HFFc6 (cell line): ENCODE results near the gene ZMYND11. TPM values are rescaled to one million over a fixed set of nuclear protein-coding genes. Genes with fewer than 3 reads are reported as not detected.

Experiments
- DNase-seq: peaks from one replicate; pipeline ENCODE4 v3.0.0-alpha.2; 2018
- H3K27ac Mint-ChIP-seq: 2 replicates; pipeline ENCODE4 v1.8.0; 2020; ENCODE audit warnings: mild to moderate bottlenecking, mixed read lengths
- H3K27me3 Mint-ChIP-seq: 2 replicates; pipeline ENCODE4 v1.8.0; 2021; ENCODE audit warnings: mild to moderate bottlenecking, moderate library complexity, mixed read lengths; ENCODE audit not compliant: insufficient read depth
- H3K36me3 Mint-ChIP-seq: 2 replicates; pipeline ENCODE4 v1.8.0; 2021; ENCODE audit warnings: low read depth, mixed read lengths
- H3K4me1 Mint-ChIP-seq: 2 replicates; pipeline ENCODE4 v1.8.0; 2020; ENCODE audit warnings: low read depth, mixed read lengths
- H3K4me3 Mint-ChIP-seq: 2 replicates; pipeline ENCODE4 v1.8.0; 2020; ENCODE audit warnings: mild to moderate bottlenecking, moderate library complexity, mixed read lengths
- H3K9me3 Mint-ChIP-seq: 2 replicates; pipeline ENCODE4 v1.8.0; 2020; ENCODE audit warnings: mild to moderate bottlenecking, mixed read lengths
- CTCF ChIP-seq: fragments of 200-600 bp; sonication (generic); IDR thresholded peaks from 2 replicates; pipeline ENCODE4 v1.5.0; 2021; ENCODE audit warnings: antibody characterized with exemption, mild to moderate bottlenecking
- total RNA-seq, 6 experiments: library from RNA; stranded (reverse); fragmentation: NEBNext Ultra II Directional; extraction: Animal tissue kit (Norgen Biotek cat#: 25700); gene quantifications; 2 replicates in 1 of 6; 3 replicates in 5 of 6; pipeline ENCODE4 v1.2.3, GENCODE V29; 2021

Gene ZMYND11
- total RNA-seq, 6 experiments from 2014 or later: 56.7 to 75.2 (median 65.9) TPM

GRCh38 chr10:95356-96115, 39.7 kb upstream of the ZMYND11 start:
- Mint-ChIP-seq H3K4me1 (no peaks in the 10 kb centered on the region), H3K9me3 (peaks cover 37% of the 10 kb centered on the region), H3K4me3 (no peak overlapping the region), H3K27me3 (peaks cover 8% of the 10 kb centered on the region; the same call in 1 of the 2 replicates), H3K27ac (no peak overlapping the region), H3K36me3 (peaks cover 22% of the 10 kb centered on the region)
- TF ChIP-seq CTCF: no peak
- no peak for DNase-seq

- H3K4me3 Mint-ChIP-seq: no peak overlapping the region
- H3K27me3 Mint-ChIP-seq: peaks cover 8% of the 10 kb centered on the region; the same call in 1 of the 2 replicates
- DNase-seq: no peak
- H3K27ac Mint-ChIP-seq: no peak overlapping the region
- no peaks in the 10 kb centered on the region for H3K4me1 Mint-ChIP-seq
- H3K9me3 Mint-ChIP-seq: peaks cover 37% of the 10 kb centered on the region
- TF ChIP-seq CTCF: no peak
- H3K36me3 Mint-ChIP-seq: peaks cover 22% of the 10 kb centered on the region
Measured at GRCh38 chr10:96466-96865, 38.8 kb upstream of the ZMYND11 start.

DNA sequence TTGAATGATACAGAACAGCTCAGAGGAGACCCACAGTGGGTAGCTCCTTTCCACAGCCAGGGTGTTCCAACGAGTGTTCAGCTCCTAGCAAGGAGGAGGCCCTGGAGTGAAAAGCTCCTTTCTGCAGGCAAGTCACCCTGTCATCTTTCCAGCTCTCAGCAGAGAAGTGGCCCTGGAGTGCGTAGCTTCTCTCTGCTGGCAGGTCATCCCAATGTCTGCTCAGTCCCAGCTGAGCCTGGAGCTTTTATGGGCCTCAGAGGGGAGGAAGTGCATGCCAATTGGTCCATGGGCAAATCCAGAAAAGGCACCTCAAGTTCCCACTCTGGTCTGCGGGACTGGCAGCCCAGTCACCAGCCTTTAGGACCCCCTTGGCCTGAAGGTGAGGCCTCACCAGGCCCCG, 30.8 kb upstream of the ZMYND11 start:
- Mint-ChIP-seq H3K4me3 (no peak overlapping the region), H3K27ac (no peak overlapping the region), H3K36me3 (no peaks in the 10 kb centered on the region), H3K4me1 (no peaks in the 10 kb centered on the region), H3K27me3 (peaks cover 7% of the 10 kb centered on the region), H3K9me3 (no peaks in the 10 kb centered on the region; the same call in 1 of the 2 replicates)
- no peak for TF ChIP-seq CTCF
- no peak for DNase-seq

- Mint-ChIP-seq H3K36me3 (no peaks in the 10 kb centered on the region), H3K4me1 (no peaks in the 10 kb centered on the region)
Measured at GRCh38 chr10:104862-105565, 30.2 kb upstream of the ZMYND11 start.

DNA sequence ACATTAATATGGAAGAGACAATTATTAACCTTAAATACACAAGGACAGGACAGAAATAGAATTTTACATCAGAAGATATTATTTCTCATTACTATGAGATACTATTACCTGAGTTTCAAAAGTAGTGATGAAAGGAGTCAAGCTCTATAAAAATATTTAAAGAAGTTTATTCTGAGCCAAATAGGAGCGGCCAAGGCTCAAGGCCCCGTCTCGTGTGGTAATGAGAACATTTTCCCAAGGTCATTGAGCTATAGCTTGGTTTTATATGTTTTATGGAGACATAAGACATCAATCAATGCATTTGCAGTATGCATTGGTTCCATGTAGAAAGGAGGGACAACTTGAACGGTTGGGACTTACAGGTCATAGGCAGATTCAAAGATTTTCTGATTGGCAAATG, 29.4 kb upstream of the ZMYND11 start:
- TF ChIP-seq CTCF: no peak
- no peak for DNase-seq
- H3K27ac Mint-ChIP-seq: no peak overlapping the region
- H3K9me3 Mint-ChIP-seq: no peaks in the 10 kb centered on the region; the same call in 1 of the 2 replicates
- H3K36me3 Mint-ChIP-seq: no peaks in the 10 kb centered on the region
- no peaks in the 10 kb centered on the region for H3K4me1 Mint-ChIP-seq
- no peak overlapping the region for H3K4me3 Mint-ChIP-seq
- H3K27me3 Mint-ChIP-seq: peaks cover 8% of the 10 kb centered on the region

More at GRCh38 chr10:104862-105565, 30.2 kb upstream of the ZMYND11 start:
- DNase-seq: no peak
- H3K4me3 Mint-ChIP-seq: no peak overlapping the region
- peaks cover 7% of the 10 kb centered on the region for H3K27me3 Mint-ChIP-seq
- no peak overlapping the region for H3K27ac Mint-ChIP-seq
- H3K9me3 Mint-ChIP-seq: no peaks in the 10 kb centered on the region; the same call in 1 of the 2 replicates
- no peak for TF ChIP-seq CTCF
